ENCODE results near the gene CACNA1C. TPM values are rescaled to one million over a fixed set of nuclear protein-coding genes. Genes with fewer than 3 reads are reported as not detected.

Gene CACNA1C
- total RNA-seq, 1 donor from 2014 or later: 6.8 TPM

DNA sequence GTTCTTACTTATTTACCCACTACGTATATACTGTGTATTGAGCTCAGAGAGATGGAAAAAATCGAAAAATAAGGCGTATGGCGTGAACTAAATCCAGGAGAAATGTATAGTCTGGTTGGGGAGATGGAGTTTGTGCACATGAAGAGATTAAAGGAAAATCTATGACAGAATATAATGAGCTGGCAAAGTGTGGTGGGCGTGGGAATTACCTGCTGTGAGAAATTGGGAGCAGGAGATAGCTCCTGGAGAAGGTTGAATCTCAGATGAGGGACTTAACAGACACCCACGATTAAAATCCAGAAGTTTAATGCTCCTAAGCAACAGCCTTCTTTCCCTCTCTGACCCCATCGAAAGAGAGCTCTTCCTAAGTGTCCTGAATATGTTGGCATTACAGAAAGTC, 517.8 kb downstream of the CACNA1C start:
- no peak for DNase-seq (ENCODE audit: low spot score)

DNA sequence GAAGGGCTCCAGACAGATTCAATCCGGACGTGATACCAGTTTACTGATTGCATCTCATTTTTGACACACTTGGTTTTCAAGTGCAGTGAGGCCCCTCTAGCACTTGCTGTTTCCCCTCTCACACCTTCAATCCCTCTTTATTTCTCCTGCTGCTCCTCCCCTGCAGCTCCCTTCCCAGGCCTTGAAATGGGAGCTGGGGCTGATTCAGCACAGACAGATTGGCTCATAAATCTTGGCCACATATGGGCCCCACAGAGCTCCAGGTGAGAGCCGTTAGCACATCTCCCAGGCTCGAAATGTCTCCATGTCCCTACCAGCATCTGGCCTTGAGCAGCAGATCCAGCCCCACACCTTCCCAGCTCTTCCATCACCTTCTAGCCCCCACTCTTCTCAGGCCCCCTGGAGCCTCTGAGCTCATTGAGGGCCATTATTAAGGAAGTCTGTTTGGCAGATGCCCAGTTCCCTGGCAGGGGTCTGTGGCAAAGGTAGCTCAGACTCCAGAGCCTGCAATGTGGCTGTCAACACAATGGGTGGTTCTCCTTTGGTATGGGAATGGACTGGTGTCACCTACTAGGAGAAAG, 521.7 kb downstream of the CACNA1C start:
- no peak for DNase-seq (ENCODE audit: low spot score)

DNA sequence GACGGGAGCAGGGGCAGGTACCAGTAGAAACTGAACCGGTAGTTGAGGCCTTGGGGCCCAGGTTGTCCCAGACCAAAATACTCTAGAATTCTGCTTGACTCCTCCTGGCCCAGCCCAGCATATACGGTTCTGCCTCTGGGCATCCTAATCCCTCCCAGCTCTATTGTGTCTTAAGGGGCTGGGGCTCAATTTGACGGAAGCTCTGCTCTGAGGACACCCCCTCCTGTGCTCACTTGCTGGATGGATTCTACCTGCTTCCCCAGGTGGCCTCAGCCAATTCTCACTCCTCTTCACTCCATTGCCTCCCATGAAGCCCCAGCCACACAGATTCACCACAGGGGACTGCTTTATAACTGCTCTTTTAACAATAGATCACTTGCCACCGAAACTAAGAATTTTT, 522.5 kb downstream of the CACNA1C start:
- no peak for DNase-seq (ENCODE audit: low spot score)

DNA sequence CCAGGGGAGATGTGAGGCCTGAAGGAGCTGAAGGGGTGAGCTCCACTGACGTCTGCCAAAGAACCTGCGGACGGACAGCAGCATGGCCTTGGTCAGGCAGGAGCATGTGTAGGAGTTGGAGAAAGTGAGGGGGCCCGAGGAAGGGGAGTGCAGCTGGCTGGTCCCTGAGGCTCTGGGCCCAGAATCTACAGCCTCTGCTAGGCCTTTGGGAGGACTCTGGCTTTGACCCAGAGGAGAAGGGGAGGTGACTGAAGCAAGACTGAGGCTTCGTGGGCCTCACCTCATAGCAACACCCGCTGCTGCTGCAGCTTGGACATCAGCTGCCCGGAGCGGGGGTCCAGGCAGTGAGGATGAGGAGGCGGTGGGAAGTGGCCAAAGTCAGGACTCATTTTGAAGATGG, 525.4 kb downstream of the CACNA1C start:
- peak; percentile 81 for DNase-seq (ENCODE audit: low spot score)

DNA sequence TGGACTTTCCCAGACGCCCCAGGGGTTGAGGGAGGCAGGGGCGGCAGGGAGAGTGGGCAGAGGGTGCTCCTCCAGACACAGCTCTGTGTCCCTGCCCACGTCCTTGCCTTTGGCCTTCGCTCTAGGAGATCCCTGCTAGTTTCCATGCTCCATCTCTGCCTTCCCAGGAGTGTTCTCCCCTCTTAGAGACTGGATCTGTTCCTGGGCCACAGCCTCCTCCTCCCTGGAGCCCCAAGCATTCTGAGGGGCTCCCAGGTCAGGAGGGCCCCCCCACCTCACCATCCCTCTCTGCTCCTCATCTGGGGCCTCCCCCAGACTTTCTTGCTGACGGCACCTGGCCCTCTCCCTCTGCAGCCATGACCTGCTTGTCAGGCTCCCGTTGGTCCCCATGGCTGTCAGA, 526.0 kb downstream of the CACNA1C start:
- peak; percentile 64 for DNase-seq (ENCODE audit: low spot score)

DNA sequence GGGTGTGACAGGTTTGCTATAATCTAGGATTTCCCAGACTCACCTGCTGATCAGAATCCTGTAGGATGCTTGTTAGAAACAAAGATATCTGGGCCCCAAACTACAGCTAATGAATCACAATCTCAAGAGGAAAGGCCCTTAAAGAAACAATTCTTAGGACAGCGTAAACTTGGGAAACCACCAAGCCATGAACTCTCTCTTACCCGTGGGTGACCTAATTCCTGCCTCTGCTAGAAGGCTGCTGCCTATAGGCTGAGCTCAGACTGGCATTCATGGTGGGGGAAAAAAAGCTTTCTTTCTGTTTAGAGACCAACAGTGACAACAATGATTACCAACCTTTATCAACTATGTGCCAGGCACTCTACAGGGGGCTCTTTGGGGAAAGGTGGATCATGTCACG, 528.0 kb downstream of the CACNA1C start:
- DNase-seq (ENCODE audit: low spot score): peak; percentile 47

DNA sequence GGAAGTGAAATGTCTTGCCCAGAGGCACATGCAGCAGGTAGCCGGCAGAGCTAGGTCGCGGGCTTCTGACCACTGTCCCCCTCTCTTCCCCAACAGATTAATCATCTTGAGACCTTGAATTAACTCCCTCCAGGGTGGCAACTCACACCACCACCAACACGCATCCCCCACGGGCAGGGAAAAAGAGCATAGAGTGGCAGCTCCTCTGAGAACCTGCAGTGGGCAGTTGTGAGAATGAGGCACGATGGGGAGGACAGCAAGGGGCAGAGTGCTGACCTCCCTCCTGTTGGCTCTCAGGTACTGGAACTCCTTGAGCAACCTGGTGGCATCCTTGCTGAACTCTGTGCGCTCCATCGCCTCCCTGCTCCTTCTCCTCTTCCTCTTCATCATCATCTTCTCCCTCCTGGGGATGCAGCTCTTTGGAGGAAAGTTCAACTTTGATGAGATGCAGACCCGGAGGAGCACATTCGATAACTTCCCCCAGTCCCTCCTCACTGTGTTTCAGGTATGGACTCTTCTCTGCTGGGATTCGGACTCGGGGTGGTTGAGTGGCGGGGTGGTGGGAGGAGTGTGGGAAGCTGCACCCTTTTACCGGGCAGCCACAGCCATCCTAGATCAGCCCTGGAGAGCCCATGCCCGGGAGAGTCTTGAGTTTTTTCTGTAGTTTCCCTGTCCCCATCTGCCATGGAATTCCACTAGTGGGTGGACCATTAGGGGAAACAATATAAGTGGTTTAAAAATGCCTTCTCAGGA, 528.7 kb downstream of the CACNA1C start:
- peak; percentile 68 for DNase-seq (ENCODE audit: low spot score)

DNA sequence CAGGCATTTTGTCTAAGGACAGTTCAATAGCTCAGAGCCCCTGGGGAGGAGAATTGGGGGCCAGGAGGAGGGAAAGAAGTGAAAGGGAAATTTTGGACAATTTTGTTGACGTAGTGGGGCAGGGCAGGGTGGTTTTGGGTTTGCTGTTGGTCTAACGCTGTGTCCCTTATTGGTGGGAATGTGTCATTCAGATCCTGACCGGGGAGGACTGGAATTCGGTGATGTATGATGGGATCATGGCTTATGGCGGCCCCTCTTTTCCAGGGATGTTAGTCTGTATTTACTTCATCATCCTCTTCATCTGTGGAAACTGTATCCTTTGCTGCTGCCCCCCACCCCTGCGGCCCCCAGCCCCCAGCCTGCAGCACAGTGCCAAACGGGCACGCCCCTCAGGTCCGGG, 529.8 kb downstream of the CACNA1C start:
- DNase-seq (ENCODE audit: low spot score): no peak

DNA sequence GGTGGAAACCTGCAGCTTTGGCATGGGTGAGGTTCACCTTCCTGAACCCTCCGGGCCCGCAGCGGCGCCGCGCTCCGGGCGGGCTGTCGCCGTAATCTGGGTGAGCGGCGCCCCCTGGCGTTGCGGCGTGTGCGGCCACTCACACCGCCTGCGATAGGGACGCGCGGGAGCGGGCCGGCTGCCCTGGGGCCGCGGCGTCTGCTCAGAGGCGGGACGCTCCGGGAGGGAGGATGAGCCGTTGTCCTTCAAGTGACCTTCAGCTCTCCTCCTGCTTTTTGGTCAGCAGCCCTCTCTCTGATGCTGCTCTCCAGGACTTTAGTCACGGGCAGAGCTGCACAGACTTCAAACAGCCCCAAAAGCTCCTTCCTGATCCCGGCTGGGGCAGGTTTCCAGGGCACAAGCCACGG, 530.3 kb downstream of the CACNA1C start:
- DNase-seq (ENCODE audit: low spot score): peak; percentile 92

DNA sequence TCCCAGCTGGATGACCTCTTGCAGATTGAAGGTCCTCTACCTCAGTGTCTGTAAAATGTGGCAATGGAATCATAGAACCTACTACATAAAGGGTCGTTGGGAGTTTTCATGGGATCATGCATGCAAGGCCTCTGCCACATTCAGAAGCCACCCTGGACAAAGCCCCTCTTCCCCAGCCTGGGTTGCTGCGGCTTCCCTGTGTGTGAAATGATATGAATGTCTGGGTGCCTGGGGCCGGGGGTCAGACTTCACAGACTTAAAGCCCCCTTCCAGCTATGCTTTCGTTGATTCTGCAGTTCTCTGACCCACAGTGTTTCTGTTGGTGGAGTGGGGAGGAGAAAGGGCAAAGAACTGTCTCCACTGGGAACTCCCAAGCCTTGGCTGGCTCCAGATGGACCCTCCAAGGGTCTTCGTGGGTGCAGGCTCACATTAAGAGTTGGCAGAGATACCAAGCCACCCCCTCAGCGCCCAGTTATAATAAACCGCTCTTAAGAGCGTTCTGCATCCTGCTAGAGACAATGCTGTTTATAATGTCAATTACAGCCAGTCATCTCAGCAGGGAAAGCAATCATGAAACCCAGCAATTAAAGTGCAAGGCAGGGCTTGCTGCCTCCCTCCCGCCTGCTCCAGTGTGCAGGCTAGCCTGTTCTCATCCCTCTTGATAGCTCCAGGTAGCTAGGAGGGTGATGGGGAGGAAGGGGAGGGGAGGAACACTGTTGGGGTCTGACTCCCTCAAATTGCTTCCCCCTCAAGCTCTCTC, 531.0 kb downstream of the CACNA1C start:
- DNase-seq (ENCODE audit: low spot score): peak; percentile 45

DNA sequence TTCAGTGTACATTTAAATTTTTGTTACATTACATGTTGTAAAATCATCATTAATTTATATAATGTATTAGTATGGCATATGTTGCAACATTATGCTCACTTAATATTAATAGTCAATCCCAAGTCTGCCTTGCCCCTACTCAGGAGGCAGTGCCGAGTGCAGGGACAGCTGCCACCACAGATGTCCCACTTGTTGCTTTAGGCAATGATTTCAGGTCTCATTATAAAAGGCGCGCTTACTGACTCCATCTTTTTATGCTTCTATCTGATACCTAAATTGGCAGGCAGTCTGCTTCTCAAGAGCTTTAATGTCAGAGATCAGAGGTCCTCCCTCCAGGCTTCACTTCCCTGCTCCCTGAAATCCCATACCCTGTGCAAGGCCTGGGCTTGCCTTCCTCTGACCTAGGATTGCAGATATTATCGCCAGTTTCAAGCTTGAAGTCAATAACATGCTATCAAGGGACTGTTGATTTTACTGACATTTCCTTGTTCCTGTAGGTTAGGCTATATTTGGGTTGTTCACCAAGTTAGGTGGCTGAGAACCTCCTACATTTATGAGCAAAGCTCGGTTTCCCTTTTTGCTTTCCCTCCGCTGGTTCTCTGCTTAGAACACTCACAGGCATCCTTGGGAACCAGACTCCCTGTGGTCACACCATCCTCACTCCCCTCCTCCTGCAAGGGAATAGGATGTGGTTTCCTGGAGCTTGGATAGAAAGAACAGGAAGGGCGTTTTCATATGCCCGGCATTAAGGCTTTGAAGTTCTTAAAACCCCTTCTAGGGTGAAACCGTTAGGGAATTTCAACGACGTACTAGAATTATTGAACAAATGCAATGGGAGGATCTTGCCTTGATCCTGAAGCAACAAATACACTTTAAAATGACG, 533.6 kb downstream of the CACNA1C start:
- no peak for DNase-seq (ENCODE audit: low spot score)

DNA sequence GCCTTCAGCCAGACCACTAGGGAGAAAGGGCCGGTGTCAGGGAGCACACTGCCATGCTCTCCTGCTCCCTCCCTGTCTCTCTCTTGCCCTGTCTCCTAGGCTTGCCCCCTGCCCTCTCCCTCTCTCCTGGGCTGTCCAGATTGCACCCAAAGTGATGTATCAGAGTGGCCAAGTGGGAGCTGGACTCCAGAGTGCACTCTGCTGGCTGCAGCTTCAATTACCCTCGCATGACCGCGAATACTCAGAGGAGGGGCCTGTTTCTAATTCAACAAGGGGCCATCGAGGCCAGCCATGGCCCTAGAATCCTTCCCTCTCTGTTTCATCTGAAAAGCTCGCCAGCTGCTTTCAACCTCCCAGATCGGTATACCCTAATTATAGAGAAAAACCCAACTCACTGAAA, 535.6 kb downstream of the CACNA1C start:
- no peak for DNase-seq (ENCODE audit: low spot score)

DNA sequence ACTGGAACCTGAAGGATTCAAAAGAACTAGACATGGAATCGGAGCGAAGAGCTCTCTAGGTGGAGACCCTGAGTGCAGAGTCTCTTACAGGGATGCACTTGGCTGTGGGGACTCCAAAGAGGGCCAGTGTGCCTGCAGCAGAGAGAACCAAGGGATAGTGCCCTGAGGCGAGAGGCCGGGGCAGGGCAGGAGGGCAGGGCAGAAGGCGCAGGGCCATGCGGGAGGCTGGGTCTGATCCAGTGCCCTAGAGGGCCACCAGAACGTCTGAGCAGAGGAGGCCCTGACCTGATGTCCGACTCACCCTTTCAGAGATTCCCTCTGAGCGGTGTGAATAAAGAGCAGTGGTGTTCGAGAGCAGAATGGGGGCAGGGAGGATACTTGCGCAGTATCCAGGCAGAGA, 536.6 kb downstream of the CACNA1C start:
- DNase-seq (ENCODE audit: low spot score): no peak

DNA sequence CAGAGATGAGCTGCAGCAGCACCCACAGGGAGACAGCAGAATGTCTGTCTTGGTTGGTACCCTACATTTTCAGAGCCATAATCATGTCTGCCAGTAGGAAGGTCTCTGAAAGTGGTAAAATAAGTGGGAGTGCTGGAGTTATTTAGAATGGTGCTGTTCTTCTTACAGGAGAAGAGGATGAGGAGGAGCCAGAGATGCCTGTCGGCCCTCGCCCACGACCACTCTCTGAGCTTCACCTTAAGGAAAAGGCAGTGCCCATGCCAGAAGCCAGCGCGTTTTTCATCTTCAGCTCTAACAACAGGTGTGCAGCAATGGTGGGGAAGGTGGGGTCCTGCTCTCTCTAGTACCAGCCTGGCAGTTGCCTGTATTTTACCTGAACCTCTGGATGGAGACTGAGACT, 540.3 kb downstream of the CACNA1C start:
- no peak for DNase-seq (ENCODE audit: low spot score)

DNA sequence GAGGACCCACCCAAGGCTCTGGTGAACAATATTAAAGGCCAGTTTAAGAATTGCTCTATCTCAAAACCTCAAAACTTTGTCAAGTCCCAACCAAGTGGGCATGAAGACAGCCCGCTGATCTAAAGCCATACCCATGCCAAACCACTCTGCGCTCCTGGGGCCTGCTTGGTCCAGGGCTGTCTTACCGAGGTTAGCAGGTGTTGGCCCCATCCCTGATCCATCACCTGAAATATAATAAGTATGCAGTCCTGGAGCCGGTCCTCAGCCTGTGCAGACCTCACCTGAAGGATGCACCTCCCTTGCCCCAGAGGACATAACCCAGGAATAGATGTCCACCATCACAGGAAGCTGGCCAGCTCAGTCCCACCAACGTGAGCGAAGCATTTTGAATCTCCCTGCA, 543.7 kb downstream of the CACNA1C start:
- DNase-seq (ENCODE audit: low spot score): no peak

DNA sequence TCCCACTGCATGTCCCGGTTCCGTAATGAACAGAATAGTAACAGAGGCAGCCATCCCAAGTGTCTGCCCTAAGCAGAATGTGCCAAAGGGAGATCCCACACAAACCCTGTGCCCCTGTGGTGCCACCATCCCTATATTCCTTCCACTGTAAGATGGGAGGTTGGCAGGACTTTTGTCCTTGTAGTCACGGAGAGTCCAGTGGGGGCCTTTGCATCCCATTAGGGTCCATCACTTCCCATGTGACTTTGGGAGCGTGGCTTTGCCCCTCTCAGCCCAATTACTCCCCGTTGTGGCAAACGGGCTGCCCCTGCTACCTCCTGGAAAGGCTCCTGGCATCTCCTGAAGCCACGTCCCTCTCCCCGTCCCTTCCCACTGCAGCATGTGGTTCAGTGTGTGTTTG, 552.5 kb downstream of the CACNA1C start:
- no peak for DNase-seq (ENCODE audit: low spot score)

DNA sequence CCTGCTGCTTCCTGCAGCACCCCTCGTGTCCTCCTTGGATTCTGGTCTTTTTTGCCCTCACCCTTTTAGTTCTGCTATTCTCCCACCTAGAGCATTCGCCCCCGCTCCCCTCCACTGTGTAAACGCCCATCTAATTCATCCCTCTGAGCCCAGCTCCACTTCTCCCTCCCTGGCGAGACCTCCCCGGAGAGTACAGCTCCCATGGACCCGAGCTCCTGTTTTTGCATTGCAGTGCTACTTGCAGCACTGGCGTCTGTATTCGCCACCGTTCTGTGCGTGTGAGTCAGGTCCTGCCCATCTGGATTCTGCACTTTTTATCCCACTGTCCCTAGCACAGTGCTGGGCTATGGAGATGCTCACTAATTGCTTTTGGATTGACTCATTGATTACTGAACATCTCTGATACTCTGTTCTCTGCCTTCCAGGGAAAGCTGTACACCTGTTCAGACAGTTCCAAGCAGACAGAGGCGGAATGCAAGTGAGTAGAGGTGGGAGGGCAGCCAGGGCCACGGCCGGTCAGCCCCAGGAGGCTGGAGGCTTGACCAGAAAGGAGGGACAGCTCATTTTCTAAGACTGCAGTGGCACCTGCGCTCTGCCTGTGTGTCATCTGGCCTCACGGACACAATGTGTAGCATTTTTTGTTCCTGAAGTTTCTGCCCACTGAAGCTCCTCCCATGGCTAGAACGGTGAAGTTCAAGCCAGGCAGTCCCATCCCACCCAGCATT, 553.6 kb downstream of the CACNA1C start:
- DNase-seq (ENCODE audit: low spot score): no peak

DNA sequence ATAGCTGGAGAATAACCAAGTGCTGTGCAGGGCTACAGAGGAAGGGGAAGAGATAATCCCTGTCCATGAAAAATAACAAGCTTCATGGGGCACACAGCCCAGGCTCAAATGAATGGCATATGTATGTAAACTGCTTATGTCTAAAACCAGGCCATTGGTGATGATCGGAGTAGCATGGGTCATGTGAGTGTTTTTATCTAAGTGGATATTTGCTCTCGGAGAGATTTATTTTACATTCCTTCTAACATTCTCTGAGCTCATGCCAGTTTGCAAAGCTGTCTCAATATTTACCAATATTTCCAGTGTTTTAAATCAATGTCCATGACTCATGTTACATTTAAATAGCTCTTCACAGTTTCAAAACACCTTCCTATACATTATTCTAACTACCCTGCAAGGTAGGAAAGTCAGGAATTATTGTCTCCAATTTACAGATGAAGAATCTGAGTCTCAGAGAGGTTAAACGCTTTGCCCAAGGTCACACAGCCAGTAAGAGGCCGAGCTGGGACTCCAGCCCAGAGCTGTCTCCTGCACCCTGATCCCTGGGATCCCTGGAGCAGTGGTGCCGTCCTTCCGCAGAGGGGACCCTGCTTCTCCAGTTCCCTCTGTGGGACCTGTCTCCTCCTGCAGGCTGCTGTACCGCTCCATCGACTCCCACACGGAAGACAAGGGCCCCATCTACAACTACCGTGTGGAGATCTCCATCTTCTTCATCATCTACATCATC, 555.3 kb downstream of the CACNA1C start:
- DNase-seq (ENCODE audit: low spot score): no peak

DNA sequence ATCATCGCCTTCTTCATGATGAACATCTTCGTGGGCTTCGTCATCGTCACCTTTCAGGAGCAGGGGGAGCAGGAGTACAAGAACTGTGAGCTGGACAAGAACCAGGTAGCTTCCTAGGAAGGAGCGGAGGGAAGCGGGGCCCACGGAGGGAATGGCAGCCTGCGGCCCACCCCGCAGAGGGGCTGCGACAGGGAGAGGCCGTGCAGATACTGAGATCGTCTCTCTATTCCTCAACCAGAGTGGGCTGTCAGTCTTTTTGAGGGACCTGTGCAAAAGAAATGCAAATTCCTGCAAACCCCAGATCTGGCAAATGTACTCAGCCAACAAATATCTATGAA, 555.8 kb downstream of the CACNA1C start:
- DNase-seq (ENCODE audit: low spot score): no peak

DNA sequence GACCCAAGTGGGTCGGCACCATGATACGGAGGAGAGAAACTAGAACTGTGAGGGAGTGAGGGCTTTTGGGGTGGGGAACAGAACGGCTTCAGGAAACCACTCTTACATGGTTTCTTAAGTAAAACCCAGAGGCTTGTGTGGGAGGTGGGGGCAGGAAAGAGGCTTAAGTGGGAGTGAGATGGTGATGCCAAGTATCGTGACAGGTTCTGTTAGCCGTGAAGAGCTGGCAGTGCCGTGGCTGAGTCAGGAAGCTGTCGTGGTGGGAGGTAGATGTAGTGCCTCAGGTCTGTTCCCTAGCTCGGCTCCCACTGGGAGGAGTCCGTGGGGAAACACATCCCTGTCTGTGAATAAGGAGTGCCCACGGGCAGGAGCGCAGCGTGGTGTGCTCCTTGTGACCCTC, 556.2 kb downstream of the CACNA1C start:
- no peak for DNase-seq (ENCODE audit: low spot score)

Measured in mesenteric fat pad (tissue), 1 donor.